K562 (cell line): ENCODE measurements around the gene APCDD1. TPM values are rescaled to one million over a fixed set of nuclear protein-coding genes. Genes with fewer than 3 reads are reported as not detected.

Experiments used
- ATAC-seq: fragments of 200-7000 bp; cut with Tn5 transposase; 3 replicates; pipeline ENCODE4 v1.9.1; 2020; ENCODE audit warnings: moderate library complexity
- BruUV-seq: library from RNA; stranded (reverse); fragments of 400-500 nt; replicated peaks from 2 replicates; lab custom pipeline; 2021; lab: Mats Ljungman, UMichigan
- CTCF ChIA-PET: fragments of 300-600 bp; formaldehyde crosslinking; extraction: SDS; loops from one replicate; lab custom pipeline; 2021; ENCODE audit warnings: low intra/inter-chr PET ratio; lab: Yijun Ruan, JAX
- POLR2A ChIA-PET: fragments of 300-600, 350-650 bp; sonication (Branson Sonifier 250); formaldehyde crosslinking; extraction: SDS; loops from one replicate; lab custom pipeline; 2021; ENCODE audit warnings: antibody characterized with exemption, inconsistent platforms; lab: Yijun Ruan, JAX
- DNase-seq, 4 experiments: peaks; one replicate each; pipeline versions ENCODE4 v3.0.0 to v3.0.0-alpha.2; 2011 to 2018; ENCODE audit warnings: low spot score in 3 of 4, mixed read lengths in 3 of 4; ENCODE audit errors: extremely low read depth in 1 of 4
- FAIRE-seq: peaks from 2 replicates; lab custom pipeline; 2011; peaks lifted over from hg19 to GRCh38; lab: Jason Lieb, UNC
- H2AFZ ChIP-seq: 2 replicates; pipeline ENCODE4 v1.6.0; 2011; ENCODE audit warnings: low read depth, low read length, control low read depth, inconsistent platforms
- H3K27ac ChIP-seq: fragments of 200-600 bp; 3 replicates; pipeline ENCODE4 v1.8.0; 2011; ENCODE audit warnings: low read depth, mild to moderate bottlenecking, control low read depth, inconsistent platforms, low read length, moderate library complexity, mixed read lengths; ENCODE audit errors: extremely low read depth
- H3K27me3 ChIP-seq, 2 experiments: fragments of 300-600 bp in 1 of 2; 2 replicates in 1 of 2; 3 replicates in 1 of 2; pipeline versions ENCODE4 v1.6.0 to v1.8.0; 2011; ENCODE audit warnings: inconsistent platforms in 2 of 2, low read length in 2 of 2, mild to moderate bottlenecking in 1 of 2, mixed read lengths in 1 of 2, moderate library complexity in 1 of 2; ENCODE audit not compliant: control insufficient read depth in 2 of 2, insufficient read depth in 2 of 2
- H3K36me3 ChIP-seq: fragments of 300-600 bp; 3 replicates; pipeline ENCODE4 v1.8.0; 2011; ENCODE audit warnings: mild to moderate bottlenecking, low read length, inconsistent platforms; ENCODE audit not compliant: control insufficient read depth, insufficient read depth
- H3K4me1 ChIP-seq, 2 experiments: fragments of 200-600 bp in 1 of 2; replicated peaks in 1 of 2; 2 replicates in 1 of 2; 3 replicates in 1 of 2; pipeline versions ENCODE4 v1.5.1 to v1.8.0; 2011; ENCODE audit warnings: inconsistent platforms in 2 of 2, low read length in 2 of 2, mild to moderate bottlenecking in 1 of 2, mixed read lengths in 1 of 2, moderate library complexity in 1 of 2; ENCODE audit not compliant: control insufficient read depth in 2 of 2, insufficient read depth in 2 of 2
- H3K4me2 ChIP-seq: 2 replicates; pipeline ENCODE4 v1.6.1; 2011; ENCODE audit warnings: low read length, control low read depth, inconsistent platforms, mixed read lengths; ENCODE audit not compliant: insufficient read depth
- H3K4me3 ChIP-seq: fragments of 200-600 bp; sonication (generic), shearing (Covaris generic); 2 replicates; pipeline ENCODE4 v1.5.1; 2016; ENCODE audit warnings: control low read depth, inconsistent platforms
- H3K79me2 ChIP-seq: fragments of 200-600 bp; 3 replicates; pipeline ENCODE4 v1.8.0; 2011; ENCODE audit warnings: low read length, inconsistent platforms; ENCODE audit not compliant: control insufficient read depth, insufficient read depth
- H3K9ac ChIP-seq, 2 experiments: 2 replicates each; pipeline versions ENCODE4 v1.6.0 to v1.6.1; 2011; ENCODE audit warnings: low read depth in 2 of 2, low read length in 2 of 2, control low read depth in 1 of 2, inconsistent platforms in 1 of 2, mild to moderate bottlenecking in 1 of 2, mixed read lengths in 1 of 2; ENCODE audit not compliant: insufficient read depth in 1 of 2
- H3K9me1 ChIP-seq: one replicate; pipeline ENCODE4 v1.6.0; 2011; ENCODE audit warnings: inconsistent platforms, mild to moderate bottlenecking, low read length, moderate library complexity; ENCODE audit not compliant: control insufficient read depth, insufficient read depth
- H3K9me3 ChIP-seq: replicated peaks from 2 replicates; pipeline ENCODE4 v1.5.1; 2011; ENCODE audit warnings: low read depth, low read length, inconsistent platforms; ENCODE audit not compliant: control insufficient read depth, insufficient read depth
- H4K20me1 ChIP-seq: replicated peaks from 2 replicates; pipeline ENCODE4 v1.6.1; 2011; ENCODE audit warnings: low read length, inconsistent platforms, mixed read lengths; ENCODE audit not compliant: control insufficient read depth, insufficient read depth
- DEAF1 ChIP-seq: fragments of 450-650 bp; formaldehyde crosslinking; IDR thresholded peaks from 2 replicates; pipeline ENCODE4 v1.4.0; 2020; ENCODE audit warnings: mild to moderate bottlenecking, moderate library complexity
- ELK1 ChIP-seq: sonication (generic); formaldehyde crosslinking; IDR thresholded peaks from 2 replicates; pipeline ENCODE4 v1.8.1; 2022; ENCODE audit warnings: missing genetic modification reagents
- HLTF ChIP-seq: fragments of 450-650 bp; IDR thresholded peaks from 2 replicates; pipeline ENCODE4 v1.6.1; 2016
- LCOR ChIP-seq: sonication (generic); formaldehyde crosslinking; IDR thresholded peaks from 2 replicates; pipeline ENCODE4 v1.8.0; 2022; ENCODE audit warnings: mild to moderate bottlenecking, missing genetic modification reagents
- TBL1XR1 ChIP-seq, 2 experiments: IDR thresholded peaks; 2 replicates each; pipeline ENCODE4 v1.6.1; 2012; ENCODE audit warnings: improper control_type of control experiment in 2 of 2, low read length in 2 of 2, mild to moderate bottlenecking in 1 of 2
- U2AF2 ChIP-seq: fragments of 200-400 bp; formaldehyde crosslinking; optimal IDR thresholded peaks from 2 replicates; pipeline ENCODE3; 2017; ENCODE audit warnings: low read depth, mild to moderate bottlenecking, low read length
- ZBTB8A ChIP-seq: fragments of 450-650 bp; IDR thresholded peaks from 2 replicates; pipeline ENCODE4 v1.6.1; 2018; ENCODE audit warnings: mild to moderate bottlenecking, moderate library complexity; ENCODE audit not compliant: partially characterized antibody
- WGBS: fragments of 100-300 bp; shearing (Covaris generic); methylation state at CpG from one replicate; pipeline ENCODE4 v1.1.6; 2016; ENCODE audit warnings: low coverage, mixed read lengths; ENCODE audit not compliant: insufficient coverage; ENCODE audit errors: missing lambda C conversion rate; 5-methylcytosine and 5-hydroxymethylcytosine counted together
- in situ Hi-C: fragments of 300-500 bp; cut with MboI; formaldehyde crosslinking; loops from 4 replicates; pipeline ENCODE4 v1.15.0; 2018; ENCODE audit warnings: inconsistent platforms, mixed read lengths
- intact Hi-C: fragments of 100-400 bp; cut with micrococcal nuclease; formaldehyde crosslinking; loops from 2 replicates; pipeline ENCODE4 v1.14.2; 2022
- polyA plus RNA-seq, 8 experiments: library from polyadenylated mRNA; depleted of rRNA in 4 of 8; stranded (reverse) in 5 of 8; unstranded in 3 of 8; fragments of >200 nt; fragmentation: Nextera tagmentation in 2 of 8; fragmentation: Illumina TruSeq in 1 of 8; extraction: Ambion mirVana in 2 of 8; extraction: Trizol in 1 of 8; gene quantifications; 2 replicates each; pipeline versions ENCODE4 v1.2.1 to v1.2.3, GENCODE V29; 2011 to 2014; ENCODE audit warnings: inconsistent platforms in 1 of 8, missing spikeins in 1 of 8
- total RNA-seq, 7 experiments: library from RNA; depleted of rRNA in 6 of 7; stranded (reverse); fragments of >200 nt in 6 of 7; fragmentation: Illumina TruSeq in 2 of 7; extraction: Trizol in 2 of 7; gene quantifications; 2 replicates each; pipeline versions ENCODE4 v1.2.1 to v1.2.3, GENCODE V29; 2011 to 2021; ENCODE audit warnings: low replicate concordance in 1 of 7
- TF ChIP-seq, protein P1 (sequence below): fragments of 450-650 bp; IDR thresholded peaks from 2 replicates; pipeline ENCODE4 v1.6.1; 2016
- TF ChIP-seq, protein P2 (sequence below), 3 experiments: fragments of 200-800 bp in 1 of 3; fragments of 250-450 bp in 1 of 3; fragments of 450-650 bp in 1 of 3; sonication (Bioruptor Pico) in 1 of 3; sonication (Bioruptor generic) in 1 of 3; formaldehyde crosslinking in 1 of 3; IDR thresholded peaks; 2 replicates each; pipeline versions ENCODE4 v1.6.1 to v1.8.0; 2016 to 2022; ENCODE audit warnings: mild to moderate bottlenecking in 2 of 3, missing genetic modification characterization in 2 of 3, missing compliant biosample characterization in 1 of 3, moderate library complexity in 1 of 3

The APCDD1 gene
- total and polyA plus RNA-seq, 9 of the 15 experiments (the other 6 are each of a cell fraction or from before 2014, with no cell fraction given): 0.07 TPM; not detected in 8

- no peak for TF ChIP-seq ELK1 (CRISPR knock-in tag)
- no peak for TF ChIP-seq HLTF
- no peak for TF ChIP-seq DEAF1 (CRISPR knock-in tag)
- peak in 1 of 2 experiments; percentile 29; a peak in 1 of 4 replicates for TF ChIP-seq TBL1XR1 (IDR thresholded peaks at IDR 0.05; ENCODE audit: low read length in 2 of 2)
- TF ChIP-seq U2AF2: no peak
- no peak for TF ChIP-seq ZBTB8A
- TF ChIP-seq LCOR (CRISPR knock-in tag): peak; percentile 15; the same call in 1 of the 2 replicates
These were observed 74.0 kb downstream of the APCDD1 start (continued) for GRCh38 chr18:10528439-10528838.

GRCh38 chr18:10530002-10530401, 75.6 kb downstream of the APCDD1 start:
- no peak overlapping the region for H2AFZ ChIP-seq
- peak overlapping the region; percentile 81 for H3K4me2 ChIP-seq
- POLR2A ChIA-PET: interaction anchor here (1.0 to 1.7 kb wide), 2 partner anchors 11 to 14 kb away, joined by 4 to 5 read pairs; no protein-coding TSS in a partner anchor
- H3K9me3 ChIP-seq: no peaks in the 10 kb centered on the region
- no peak for DNase-seq
- CTCF ChIA-PET: no interaction called here
- peak overlapping the region; percentile 5; the same call in 1 of the 2 replicates for H3K4me3 ChIP-seq
- peaks cover 39% of the 10 kb centered on the region for H3K36me3 ChIP-seq
- WGBS: 2% methylated on average over 3 of the region's 3 CpGs
- H3K27me3 ChIP-seq: no peaks in the 10 kb centered on the region
- in situ Hi-C loops (no loop called here), intact Hi-C loops (no loop called here)
- peak overlapping the region in 1 of 2 experiments; percentile 44; a peak in 2 of 4 replicates for H3K9ac ChIP-seq
- H3K79me2 ChIP-seq: peaks cover 76% of the 10 kb centered on the region
- no peak for FAIRE-seq
- BruUV-seq: no TSS peak
- H3K4me1 ChIP-seq: peaks cover 9 to 40% of the 10 kb centered on the region in 2 experiments
- TF ChIP-seq, protein P1, sequence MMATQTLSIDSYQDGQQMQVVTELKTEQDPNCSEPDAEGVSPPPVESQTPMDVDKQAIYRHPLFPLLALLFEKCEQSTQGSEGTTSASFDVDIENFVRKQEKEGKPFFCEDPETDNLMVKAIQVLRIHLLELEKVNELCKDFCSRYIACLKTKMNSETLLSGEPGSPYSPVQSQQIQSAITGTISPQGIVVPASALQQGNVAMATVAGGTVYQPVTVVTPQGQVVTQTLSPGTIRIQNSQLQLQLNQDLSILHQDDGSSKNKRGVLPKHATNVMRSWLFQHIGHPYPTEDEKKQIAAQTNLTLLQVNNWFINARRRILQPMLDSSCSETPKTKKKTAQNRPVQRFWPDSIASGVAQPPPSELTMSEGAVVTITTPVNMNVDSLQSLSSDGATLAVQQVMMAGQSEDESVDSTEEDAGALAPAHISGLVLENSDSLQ: peak; percentile 3; the same call in 1 of the 2 replicates
- TF ChIP-seq U2AF2: no peak
- TF ChIP-seq, protein P2, sequence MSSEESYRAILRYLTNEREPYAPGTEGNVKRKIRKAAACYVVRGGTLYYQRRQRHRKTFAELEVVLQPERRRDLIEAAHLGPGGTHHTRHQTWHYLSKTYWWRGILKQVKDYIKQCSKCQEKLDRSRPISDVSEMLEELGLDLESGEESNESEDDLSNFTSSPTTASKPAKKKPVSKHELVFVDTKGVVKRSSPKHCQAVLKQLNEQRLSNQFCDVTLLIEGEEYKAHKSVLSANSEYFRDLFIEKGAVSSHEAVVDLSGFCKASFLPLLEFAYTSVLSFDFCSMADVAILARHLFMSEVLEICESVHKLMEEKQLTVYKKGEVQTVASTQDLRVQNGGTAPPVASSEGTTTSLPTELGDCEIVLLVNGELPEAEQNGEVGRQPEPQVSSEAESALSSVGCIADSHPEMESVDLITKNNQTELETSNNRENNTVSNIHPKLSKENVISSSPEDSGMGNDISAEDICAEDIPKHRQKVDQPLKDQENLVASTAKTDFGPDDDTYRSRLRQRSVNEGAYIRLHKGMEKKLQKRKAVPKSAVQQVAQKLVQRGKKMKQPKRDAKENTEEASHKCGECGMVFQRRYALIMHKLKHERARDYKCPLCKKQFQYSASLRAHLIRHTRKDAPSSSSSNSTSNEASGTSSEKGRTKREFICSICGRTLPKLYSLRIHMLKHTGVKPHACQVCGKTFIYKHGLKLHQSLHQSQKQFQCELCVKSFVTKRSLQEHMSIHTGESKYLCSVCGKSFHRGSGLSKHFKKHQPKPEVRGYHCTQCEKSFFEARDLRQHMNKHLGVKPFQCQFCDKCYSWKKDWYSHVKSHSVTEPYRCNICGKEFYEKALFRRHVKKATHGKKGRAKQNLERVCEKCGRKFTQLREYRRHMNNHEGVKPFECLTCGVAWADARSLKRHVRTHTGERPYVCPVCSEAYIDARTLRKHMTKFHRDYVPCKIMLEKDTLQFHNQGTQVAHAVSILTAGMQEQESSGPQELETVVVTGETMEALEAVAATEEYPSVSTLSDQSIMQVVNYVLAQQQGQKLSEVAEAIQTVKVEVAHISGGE (CRISPR knock-in tag; IDR thresholded peaks at IDR 0.05): 0 out of 6 replicates have a peak, but pooled peaks of 1 of the 3 experiments have one; percentile 1
- peaks cover 10% of the 10 kb centered on the region; the same call in 1 of the 2 replicates for H4K20me1 ChIP-seq
- H3K9me1 ChIP-seq: no peaks in the 10 kb centered on the region
- ATAC-seq: no peak
- peak overlapping the region; percentile 69 for H3K27ac ChIP-seq
